GM21423 (cell line): Measurements from ENCODE around the gene ABHD4.
"Not testable (repeated sequence)": the region's sequence is repeated elsewhere in the genome, so short reads cannot be mapped to it uniquely, and the experiment has no call there.

Source experiments
- ATAC-seq: cut with Tn5 transposase; IDR thresholded peaks from one replicate; pipeline ENCODE4 v1.9.1; 2021; ENCODE audit warnings: mild to moderate bottlenecking, moderate library complexity; ENCODE audit not compliant: unreplicated experiment

The ABHD4 gene

GRCh38 chr14:22561661-22562579, 36.2 kb upstream of the ABHD4 start:
- no peak for ATAC-seq

- no peak for ATAC-seq
Observed at GRCh38 chr14:22563987-22564386, 34.1 kb upstream of the ABHD4 start.

- ATAC-seq = no peak
Observed at GRCh38 chr14:22564463-22564862, 33.6 kb upstream of the ABHD4 start.

GRCh38 chr14:22565391-22565945, 32.6 kb upstream of the ABHD4 start:
- peak; percentile 33 for ATAC-seq

GRCh38 chr14:22566266-22566665, 31.8 kb upstream of the ABHD4 start:
- ATAC-seq = not testable (repeated sequence)

- ATAC-seq = no peak
Observed at GRCh38 chr14:22566845-22567244, 31.3 kb upstream of the ABHD4 start.

- ATAC-seq = no peak
Observed at GRCh38 chr14:22567437-22567836, 30.7 kb upstream of the ABHD4 start.

- no peak for ATAC-seq
Observed at GRCh38 chr14:22569106-22569736, 28.9 kb upstream of the ABHD4 start.

- no peak for ATAC-seq
Observed at GRCh38 chr14:22569737-22570131, 28.4 kb upstream of the ABHD4 start.

- ATAC-seq = peak; percentile 57
Observed at GRCh38 chr14:22570132-22570949, 27.8 kb upstream of the ABHD4 start.

- no peak for ATAC-seq
Observed at GRCh38 chr14:22572562-22573058, 25.5 kb upstream of the ABHD4 start.

- ATAC-seq = no peak
Observed at GRCh38 chr14:22573804-22574203, 24.3 kb upstream of the ABHD4 start.

GRCh38 chr14:22577334-22577908, 20.7 kb upstream of the ABHD4 start:
- no peak for ATAC-seq

GRCh38 chr14:22579236-22579635, 18.9 kb upstream of the ABHD4 start:
- ATAC-seq = no peak

- no peak for ATAC-seq
Observed at GRCh38 chr14:22579881-22580280, 18.2 kb upstream of the ABHD4 start.

- ATAC-seq = no peak
Observed at GRCh38 chr14:22580625-22581024, 17.5 kb upstream of the ABHD4 start.

- no peak for ATAC-seq
Observed at GRCh38 chr14:22583994-22584393, 14.1 kb upstream of the ABHD4 start.

GRCh38 chr14:22587247-22587646, 10.9 kb upstream of the ABHD4 start:
- ATAC-seq = no peak

GRCh38 chr14:22587677-22588422, 10.2 kb upstream of the ABHD4 start:
- ATAC-seq = not testable (repeated sequence)
